ENCODE results near the gene SMC4.

The SMC4 gene

GRCh38 chr3:160458151-160458550, 58.7 kb downstream of the SMC4 start:
- H3K4me3 ChIP-seq (ENCODE audit: low read depth, low read length), result no peak overlapping the region
- no peak for DNase-seq
- in situ Hi-C loops (cut with HindIII; ENCODE audit: low pct_ligation_motif_present, low sequenced_read_pairs), result no loop called here
- H3K36me3 ChIP-seq (replicated peaks), result no peaks in the 10 kb centered on the region
- H3K27me3 ChIP-seq (replicated peaks), result no peaks in the 10 kb centered on the region
- H3K27ac ChIP-seq, result no peak overlapping the region
- no peak for TF ChIP-seq CTCF (IDR thresholded peaks at IDR 0.05; ENCODE audit: low read depth, low read length, missing control alignments)

- in situ Hi-C loops (cut with HindIII; ENCODE audit: low pct_ligation_motif_present, low sequenced_read_pairs), result no loop called here
- no peak overlapping the region for H3K27ac ChIP-seq
- H3K36me3 ChIP-seq (replicated peaks), result no peaks in the 10 kb centered on the region
- H3K4me3 ChIP-seq (ENCODE audit: low read depth, low read length), result no peak overlapping the region
- no peak for TF ChIP-seq CTCF (IDR thresholded peaks at IDR 0.05; ENCODE audit: low read depth, low read length, missing control alignments)
- no peak for DNase-seq
- no peaks in the 10 kb centered on the region for H3K27me3 ChIP-seq (replicated peaks)
Observed at GRCh38 chr3:160459450-160459970, 60.1 kb downstream of the SMC4 start.

- Histone ChIP-seq H3K4me3 (ENCODE audit: low read depth, low read length) (no peak overlapping the region), H3K27ac (no peak overlapping the region), H3K27me3 (replicated peaks) (no peaks in the 10 kb centered on the region), H3K36me3 (replicated peaks) (no peaks in the 10 kb centered on the region)
- no peak for TF ChIP-seq CTCF (IDR thresholded peaks at IDR 0.05; ENCODE audit: low read depth, low read length, missing control alignments)
- DNase-seq, result no peak
- in situ Hi-C loops (cut with HindIII; ENCODE audit: low pct_ligation_motif_present, low sequenced_read_pairs), result no loop called here
Observed at GRCh38 chr3:160460033-160460432, 60.6 kb downstream of the SMC4 start.

GRCh38 chr3:160464321-160464720, 64.9 kb downstream of the SMC4 start:
- Histone ChIP-seq H3K27ac (no peak overlapping the region), H3K27me3 (replicated peaks) (no peaks in the 10 kb centered on the region), H3K4me3 (ENCODE audit: low read depth, low read length) (no peak overlapping the region), H3K36me3 (replicated peaks) (no peaks in the 10 kb centered on the region)
- in situ Hi-C loops (cut with HindIII; ENCODE audit: low pct_ligation_motif_present, low sequenced_read_pairs), result no loop called here
- TF ChIP-seq CTCF (IDR thresholded peaks at IDR 0.05; ENCODE audit: low read depth, low read length, missing control alignments), result no peak
- no peak for DNase-seq

- no peaks in the 10 kb centered on the region for H3K27me3 ChIP-seq (replicated peaks)
Observed at GRCh38 chr3:160464971-160465370, 65.5 kb downstream of the SMC4 start.

More at GRCh38 chr3:160464971-160465370, 65.5 kb downstream of the SMC4 start:
- Histone ChIP-seq H3K36me3 (replicated peaks) (no peaks in the 10 kb centered on the region), H3K4me3 (ENCODE audit: low read depth, low read length) (no peak overlapping the region), H3K27ac (no peak overlapping the region)
- in situ Hi-C loops (cut with HindIII; ENCODE audit: low pct_ligation_motif_present, low sequenced_read_pairs), result no loop called here
- no peak for DNase-seq
- no peak for TF ChIP-seq CTCF (IDR thresholded peaks at IDR 0.05; ENCODE audit: low read depth, low read length, missing control alignments)
